Endothelial cell of umbilical vein (primary cell): ENCODE data around the gene IGF2BP2.

Experiments used
- CTCF ChIP-seq, 2 donors: IDR thresholded peaks; 1 replicate in 1 of 2; 2 replicates in 1 of 2; pipeline ENCODE4 v1.5.1; 2011; ENCODE audit warnings: low read length in 2 of 2, mild to moderate bottlenecking in 2 of 2, moderate library complexity in 2 of 2, control low read depth in 1 of 2, inconsistent platforms in 1 of 2, low read depth in 1 of 2; ENCODE audit not compliant: insufficient read depth in 1 of 2; ENCODE audit errors: extremely low read depth in 1 of 2
- EZH2 ChIP-seq: IDR thresholded peaks from 2 replicates; pipeline ENCODE4 v1.6.1; 2012; ENCODE audit warnings: borderline replicate concordance, low read depth, mild to moderate bottlenecking, moderate library complexity, low read length, inconsistent platforms; ENCODE audit not compliant: severe bottlenecking
- FOS ChIP-seq: IDR thresholded peaks from 2 replicates; pipeline ENCODE4 v1.6.1; 2011; ENCODE audit warnings: mild to moderate bottlenecking, low read length, moderate library complexity, borderline replicate concordance; ENCODE audit not compliant: insufficient read depth
- JUN ChIP-seq: IDR thresholded peaks from 2 replicates; pipeline ENCODE4 v1.6.1; 2011; ENCODE audit warnings: borderline replicate concordance, low read depth; ENCODE audit not compliant: insufficient read length, insufficient read depth
- MAX ChIP-seq: IDR thresholded peaks from 2 replicates; pipeline ENCODE4 v1.6.1; 2011; ENCODE audit not compliant: insufficient read depth, insufficient read length
- MYC ChIP-seq: IDR thresholded peaks from one replicate; pipeline ENCODE4 v1.6.1; 2011; ENCODE audit warnings: mild to moderate bottlenecking, low read depth, low read length
- POLR2A ChIP-seq: IDR thresholded peaks from 2 replicates; pipeline ENCODE4 v1.6.1; 2012; ENCODE audit warnings: low read depth, mild to moderate bottlenecking, control low read depth, low read length
- POLR2AphosphoS5 ChIP-seq: IDR thresholded peaks from 2 replicates; pipeline ENCODE4 v1.6.1; 2012; ENCODE audit warnings: low read depth, mild to moderate bottlenecking, control low read depth, low read length, moderate library complexity; ENCODE audit not compliant: insufficient read depth

- TF ChIP-seq CTCF (IDR thresholded peaks at IDR 0.05; ENCODE audit: extremely low read depth in 1 of 2, insufficient read depth in 1 of 2, low read depth in 1 of 2, low read length in 2 of 2) (no peak), EZH2 (no peak), POLR2A (no peak), FOS (no peak), MAX (no peak), JUN (no peak), MYC (no peak), POLR2AphosphoS5 (no peak)
Observed at GRCh38 chr3:185657691-185658503, 166.9 kb downstream of the IGF2BP2 start.
